NCI-H146 (cell line): ENCODE data around the gene GHRL.

ENCODE experiments used
- DNase-seq: peaks from one replicate; lab custom pipeline; 2025; lab: John Stamatoyannopoulos, UW

The GHRL gene, protein sequence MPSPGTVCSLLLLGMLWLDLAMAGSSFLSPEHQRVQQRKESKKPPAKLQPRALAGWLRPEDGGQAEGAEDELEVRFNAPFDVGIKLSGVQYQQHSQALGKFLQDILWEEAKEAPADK

DNA sequence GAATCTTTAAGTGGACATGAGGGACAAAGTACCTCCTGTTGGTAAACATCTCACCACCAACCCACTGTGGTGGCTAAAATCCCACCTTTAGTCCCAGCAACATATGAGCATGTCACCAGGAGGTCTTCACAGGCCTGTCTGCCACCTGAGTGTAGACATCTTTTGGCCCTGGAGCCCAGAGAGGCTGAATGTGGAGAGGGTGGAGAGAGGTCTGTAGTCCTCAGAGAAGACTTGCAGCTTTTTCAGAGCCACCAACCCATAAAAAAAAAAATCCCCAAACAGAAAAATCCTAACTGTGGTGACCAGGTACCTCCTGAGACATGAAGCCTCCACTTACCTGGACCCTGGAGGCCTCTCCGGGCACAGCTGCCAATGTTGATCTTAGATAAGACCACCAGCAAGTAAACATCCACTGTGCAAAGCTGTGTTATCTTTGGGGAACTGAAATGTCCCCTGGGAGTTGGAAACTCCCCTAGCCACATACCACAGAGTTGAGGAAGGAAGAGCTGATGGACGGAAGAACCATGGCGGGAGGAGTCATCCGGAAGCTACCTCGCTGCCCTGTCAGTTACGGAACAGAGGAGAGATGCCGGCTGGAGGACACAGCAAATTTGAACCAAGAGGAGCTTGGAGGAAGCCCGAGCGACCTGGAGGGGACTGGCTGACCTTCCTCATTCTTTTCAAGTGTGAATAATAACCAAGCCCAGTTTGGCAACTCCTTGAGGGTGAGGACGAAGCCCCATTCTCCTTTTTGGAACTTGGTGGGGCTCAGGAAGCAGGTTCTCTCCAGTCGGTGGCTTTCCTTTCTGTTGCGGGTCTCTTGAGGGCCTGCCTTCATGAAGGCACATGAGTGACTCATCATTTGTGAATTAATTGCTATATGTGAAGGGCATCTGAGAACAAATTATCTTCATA is at the start of gene GHRL:
GHRL (minus strand) TSS at position 443 of the 915 bp plus-strand sequence. CDS start 2,767 bp downstream, outside the sequence.
- DNase-seq: no peak

DNA sequence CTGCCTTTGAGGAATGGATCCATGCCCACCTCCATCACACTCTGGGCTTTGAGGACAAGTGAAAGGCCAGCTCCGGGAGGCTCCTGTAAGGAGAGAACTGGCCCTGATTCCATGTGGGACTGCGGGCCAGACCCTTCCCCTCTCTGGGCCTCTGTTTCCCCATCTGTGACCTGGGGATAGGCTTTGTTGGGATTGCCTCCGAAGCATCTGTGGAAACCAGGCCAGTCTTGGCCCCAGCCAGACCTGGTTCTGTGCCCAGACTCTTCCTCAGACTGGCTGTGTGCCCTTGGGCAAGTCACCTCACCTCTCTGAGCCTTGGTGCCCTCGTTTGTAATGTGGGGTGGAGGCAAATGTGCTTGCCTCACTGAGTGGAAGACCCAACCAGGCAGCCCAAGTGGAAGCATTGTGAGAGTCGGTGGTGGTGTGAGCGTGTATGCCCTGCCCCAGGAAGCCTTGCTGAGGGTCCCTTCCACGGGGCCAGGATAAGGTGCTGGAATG is 49.2 kb upstream of the GHRL start:
- no peak for DNase-seq

DNA sequence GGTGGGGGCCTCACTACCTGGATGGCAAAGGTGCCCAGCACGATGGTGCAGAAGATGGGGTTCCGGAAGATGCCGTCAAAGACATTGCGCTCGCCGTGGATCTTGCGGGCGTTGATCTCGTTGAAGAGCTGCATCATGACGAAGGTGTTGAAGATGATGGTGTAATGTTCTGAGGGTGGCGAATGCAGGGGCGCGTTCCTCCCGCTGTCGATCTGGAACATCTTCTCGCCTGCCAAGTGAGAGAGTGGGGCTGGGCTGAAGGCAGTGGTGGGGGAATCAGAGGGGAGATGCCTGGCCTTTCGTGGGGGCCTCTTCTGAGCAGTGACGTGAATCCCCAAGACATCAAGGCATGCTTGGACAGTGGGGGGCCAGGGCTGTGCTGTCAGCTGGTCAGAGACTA is 47.7 kb upstream of the GHRL start:
- DNase-seq: no peak

DNA sequence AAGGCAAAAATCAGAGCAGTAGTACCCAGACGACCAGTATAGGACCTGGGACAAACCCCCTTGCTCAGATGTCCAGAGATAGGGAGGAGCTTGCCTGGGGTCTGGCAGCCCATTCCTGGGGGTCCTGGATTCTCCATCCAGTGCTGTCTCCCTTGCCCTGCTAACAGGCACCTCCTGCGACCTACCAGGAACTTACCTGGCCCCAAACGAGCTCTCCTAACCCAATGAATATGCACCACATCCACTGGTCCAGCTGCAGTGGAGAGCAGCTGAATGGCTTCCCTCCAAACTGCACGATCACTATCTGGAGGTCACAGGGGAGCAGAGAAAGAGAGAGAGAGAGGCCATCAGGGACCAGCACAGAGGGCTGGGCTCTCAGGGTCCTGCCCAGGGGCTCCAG is 47.3 kb upstream of the GHRL start:
- DNase-seq: no peak

DNA sequence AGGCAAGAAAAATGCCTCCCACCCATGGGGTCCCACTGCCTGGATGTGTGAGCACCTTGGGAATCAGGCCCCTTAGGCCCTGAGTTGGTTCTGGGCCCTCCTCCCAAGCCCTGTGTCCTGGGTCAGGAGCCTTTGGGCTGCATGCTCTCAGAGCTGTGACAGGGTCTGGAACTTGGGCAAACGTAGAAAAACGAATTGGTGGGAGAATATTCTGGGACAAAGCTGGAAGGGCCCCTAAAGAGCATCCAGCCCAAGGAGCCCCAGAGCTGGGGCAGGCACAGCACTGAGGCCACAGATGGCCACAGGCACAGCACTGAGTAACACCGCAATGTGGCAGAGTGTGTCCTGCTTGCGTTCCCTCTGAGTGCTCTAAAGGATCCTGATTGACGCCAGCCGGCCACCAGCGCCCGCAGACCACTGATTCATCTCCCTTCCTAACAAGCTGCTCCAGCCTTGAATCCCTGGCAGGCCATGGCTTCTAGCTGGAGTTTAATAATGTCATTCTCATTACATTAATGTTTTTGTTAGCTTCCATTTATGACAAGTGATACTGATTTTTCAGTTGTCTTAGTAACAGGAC is 46.7 kb upstream of the GHRL start:
- no peak for DNase-seq

DNA sequence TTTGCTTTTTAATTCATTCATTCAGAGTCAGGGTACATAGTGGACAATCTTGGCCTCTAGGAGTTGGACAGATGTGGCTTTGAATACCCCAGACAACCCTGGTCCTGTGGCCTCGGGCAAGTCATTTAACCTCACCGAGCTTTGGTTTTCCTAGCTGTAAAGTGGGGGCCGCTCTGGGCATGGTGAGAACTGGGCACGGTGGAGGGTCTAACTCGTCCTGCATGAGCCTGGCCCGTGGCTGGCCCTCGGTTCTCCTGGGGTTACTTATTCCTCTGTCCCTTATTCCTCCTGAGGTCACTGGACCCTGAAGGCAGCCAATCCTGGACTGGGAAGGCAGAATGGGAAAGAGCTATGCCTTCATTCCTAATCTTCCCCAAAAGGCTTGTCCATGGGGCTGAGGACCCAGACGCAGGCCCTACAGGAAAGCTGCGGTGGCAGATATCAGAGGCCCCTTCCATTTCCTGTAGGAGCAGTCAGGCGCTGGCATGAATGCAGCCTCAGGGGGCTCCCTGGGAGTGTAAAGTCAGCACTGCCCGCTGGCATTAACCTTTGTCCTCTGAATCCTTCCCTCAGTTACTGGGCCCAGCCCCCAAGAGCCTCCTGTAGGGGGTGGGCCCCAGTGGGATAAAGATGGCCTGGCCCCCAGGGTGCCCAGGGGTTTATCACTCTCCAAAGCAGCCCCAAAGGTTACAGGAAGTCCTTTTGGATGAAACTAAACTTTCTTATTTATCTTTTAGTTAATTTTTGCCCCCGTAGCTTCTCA is 46.0 kb upstream of the GHRL start:
- no peak for DNase-seq

DNA sequence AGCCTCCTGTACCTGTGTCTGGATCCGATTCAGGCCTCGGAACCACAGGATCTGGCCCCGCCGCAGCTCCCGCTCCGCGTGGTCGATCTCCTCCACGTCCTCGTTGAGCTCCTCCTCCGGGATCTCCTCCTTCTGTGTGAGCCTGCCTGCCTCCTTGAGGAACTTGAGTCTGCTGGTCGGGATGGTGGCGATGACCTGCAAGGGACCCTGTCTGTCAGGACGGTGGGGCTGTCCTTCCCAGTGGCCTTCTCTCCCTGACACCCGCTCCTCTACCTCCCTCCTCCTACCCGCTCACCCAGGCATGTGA is 45.4 kb upstream of the GHRL start:
- DNase-seq: no peak

DNA sequence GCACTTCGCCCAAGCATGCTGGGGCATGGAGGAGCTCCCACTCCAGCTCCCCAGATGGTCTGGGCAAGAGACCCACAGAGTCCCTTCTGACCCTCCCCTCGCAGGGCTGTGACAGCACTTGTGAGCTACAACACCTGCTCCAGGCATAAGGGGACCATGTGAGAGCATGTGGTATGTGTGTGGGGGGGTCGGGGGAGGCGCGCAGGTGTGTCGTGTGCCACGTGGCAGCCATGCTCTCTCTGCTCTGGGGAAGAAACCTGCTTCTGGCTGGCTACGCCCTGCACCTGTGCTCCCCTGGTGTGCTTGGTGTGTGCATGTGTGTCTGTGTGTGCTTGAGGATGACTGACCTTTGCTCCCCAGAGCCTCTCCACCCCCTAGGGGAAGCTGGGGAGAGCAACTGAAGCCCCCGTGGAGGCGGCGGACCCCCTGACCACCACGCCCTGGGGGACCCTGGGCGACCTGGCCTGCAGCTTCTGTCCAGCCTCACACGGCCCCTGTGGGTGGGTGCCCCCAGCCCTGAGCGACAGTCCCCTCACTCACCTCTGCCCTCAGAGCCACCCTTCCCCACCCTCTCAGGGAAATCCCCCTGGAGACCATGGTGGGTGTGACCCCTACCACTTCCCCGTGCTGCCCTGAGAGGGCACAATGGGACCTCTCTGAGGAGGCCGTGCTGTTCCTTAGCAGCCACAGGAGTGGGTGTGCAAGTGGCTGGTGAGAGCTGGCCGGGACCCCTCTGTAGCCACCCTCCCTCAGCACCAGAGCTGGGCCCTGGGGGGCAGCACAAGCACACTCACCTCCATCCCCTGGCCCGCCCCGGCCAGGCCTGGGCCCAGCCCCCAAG is 44.8 kb upstream of the GHRL start:
- peak; percentile 39 for DNase-seq

DNA sequence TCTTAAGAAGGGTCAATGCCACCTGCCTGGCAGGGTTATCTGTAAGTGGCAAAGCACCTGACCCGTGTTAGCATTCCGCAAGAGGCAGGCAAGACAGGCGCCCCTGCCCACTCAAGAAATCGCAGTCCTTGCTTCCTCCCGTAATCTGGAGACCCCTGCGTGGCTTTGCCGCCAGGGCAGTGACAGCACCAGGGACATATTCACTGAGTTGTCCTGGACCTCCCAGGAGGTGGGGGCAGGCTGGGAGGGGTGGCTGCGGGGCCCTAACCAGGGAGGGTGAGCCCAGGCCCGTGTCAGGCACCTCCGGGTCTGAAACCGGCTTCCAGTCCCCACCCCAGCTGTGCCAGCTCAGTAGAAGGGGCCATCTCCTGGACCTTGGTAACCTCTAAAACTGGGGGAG is 44.0 kb upstream of the GHRL start:
- DNase-seq: no peak

DNA sequence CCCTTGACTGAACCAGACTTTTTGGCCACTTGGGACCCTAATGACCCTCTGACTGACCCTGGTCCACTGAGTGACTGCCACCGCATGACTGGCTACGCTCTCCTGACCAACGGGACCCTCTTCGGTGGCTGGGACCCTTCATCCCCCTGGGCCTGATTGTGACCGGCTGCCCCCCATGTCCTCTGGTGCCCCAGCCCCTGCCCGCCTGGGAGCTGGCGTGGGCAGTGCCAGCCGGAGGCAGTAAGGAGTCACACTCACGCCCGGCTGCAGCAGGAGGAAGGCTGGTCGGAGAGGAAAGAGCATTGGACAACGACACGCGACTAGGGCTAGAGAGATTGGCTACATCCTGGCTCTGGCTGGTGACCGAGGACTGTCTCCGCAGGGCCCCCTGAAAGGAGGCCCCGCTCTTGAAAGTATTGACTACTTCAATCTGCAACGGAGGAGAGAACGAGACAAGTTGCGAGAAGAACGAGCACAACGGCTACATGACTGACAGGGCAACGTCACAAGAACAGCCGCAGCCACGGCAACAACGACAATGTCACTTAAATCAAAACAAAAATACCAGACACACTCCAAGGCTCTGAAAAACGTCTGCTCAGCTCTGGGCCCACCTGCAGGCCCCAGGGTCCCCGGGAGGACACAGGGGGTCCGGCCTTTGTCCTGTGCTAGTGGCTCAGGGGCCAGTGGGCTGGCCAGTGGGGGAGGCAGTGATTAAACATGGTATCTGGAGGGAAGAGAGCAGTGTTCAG is 43.3 kb upstream of the GHRL start:
- DNase-seq: no peak

DNA sequence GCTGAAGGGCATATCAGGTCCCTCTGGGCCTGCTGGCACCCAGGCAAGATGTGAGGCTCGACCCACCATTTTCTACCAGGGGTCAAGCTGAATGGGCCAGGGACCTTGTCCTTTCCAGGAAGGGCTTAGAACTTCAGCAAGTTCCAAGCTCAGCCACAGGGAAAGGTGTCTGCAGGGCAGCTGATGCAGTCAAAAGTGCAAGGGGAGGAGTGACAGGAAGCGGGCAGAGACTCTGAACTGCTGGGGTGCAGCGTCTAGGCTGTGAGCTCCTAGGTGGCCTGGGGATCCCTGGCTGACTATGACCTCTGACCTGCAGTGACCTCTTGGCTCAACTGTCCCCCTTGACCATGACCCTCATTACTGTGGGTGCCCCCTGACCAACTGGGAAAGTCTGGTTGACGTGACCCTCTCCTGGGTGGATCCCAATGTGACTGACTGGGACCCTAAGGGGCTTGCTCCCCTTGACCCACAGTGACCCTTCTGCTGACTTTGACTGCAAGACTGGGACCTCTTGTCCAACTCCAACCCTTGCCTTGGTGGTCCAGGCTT is 42.5 kb upstream of the GHRL start:
- DNase-seq: no peak

DNA sequence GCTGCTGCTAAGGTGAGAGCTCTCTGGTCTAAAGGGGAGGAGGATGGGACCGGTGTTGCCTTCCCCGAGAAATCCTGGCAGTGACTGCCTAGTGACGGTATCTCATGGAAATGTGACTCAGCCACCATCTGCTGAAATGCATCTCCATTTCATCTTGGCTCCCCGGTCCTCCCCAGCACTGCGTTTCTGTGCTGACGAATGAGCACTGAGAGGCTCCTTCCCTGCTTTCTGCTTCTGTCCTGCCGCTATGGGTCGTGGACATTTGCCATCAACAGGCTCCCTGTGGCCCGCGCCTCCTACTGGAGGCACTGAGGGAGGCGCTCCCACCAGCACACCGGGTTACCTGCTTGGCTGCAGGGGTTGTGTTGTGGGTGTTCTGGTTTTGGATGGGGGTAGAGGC is 41.7 kb upstream of the GHRL start:
- DNase-seq: no peak

DNA sequence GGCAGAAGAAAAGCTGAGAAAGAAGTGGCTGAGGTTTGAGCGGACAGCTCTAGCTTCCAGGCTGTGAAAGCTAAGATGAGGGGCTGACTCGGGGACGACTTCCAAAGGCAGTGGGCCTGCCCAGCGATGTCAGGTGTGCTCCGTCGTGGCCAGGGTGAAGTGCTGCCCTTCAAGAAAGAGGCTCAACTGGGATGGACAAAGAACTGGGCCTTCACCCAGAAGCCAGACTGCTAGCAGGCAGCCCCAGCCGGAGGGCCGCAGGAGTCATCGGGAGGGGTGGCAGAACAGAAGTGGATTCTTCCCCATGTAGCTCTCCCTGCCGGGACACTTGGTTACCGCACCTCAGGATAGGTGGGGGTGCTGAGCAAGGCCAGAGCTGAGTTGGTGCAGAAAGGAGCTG is 41.3 kb upstream of the GHRL start:
- DNase-seq: no peak

DNA sequence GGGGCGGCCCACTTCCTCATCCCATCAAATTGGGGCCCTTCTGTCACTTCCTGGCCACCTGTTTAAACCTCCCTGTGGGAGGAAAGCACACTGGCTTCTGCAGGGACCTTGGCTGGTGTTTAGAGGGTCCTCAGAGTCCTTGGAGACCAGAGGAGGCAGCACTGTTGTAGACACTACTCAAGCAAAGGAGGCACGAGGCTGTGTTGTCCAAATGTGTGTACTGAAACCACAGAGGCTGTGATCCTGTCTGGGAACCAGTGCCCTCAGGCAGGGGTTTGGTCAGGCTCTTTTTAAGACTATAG is 40.6 kb upstream of the GHRL start:
- no peak for DNase-seq

DNA sequence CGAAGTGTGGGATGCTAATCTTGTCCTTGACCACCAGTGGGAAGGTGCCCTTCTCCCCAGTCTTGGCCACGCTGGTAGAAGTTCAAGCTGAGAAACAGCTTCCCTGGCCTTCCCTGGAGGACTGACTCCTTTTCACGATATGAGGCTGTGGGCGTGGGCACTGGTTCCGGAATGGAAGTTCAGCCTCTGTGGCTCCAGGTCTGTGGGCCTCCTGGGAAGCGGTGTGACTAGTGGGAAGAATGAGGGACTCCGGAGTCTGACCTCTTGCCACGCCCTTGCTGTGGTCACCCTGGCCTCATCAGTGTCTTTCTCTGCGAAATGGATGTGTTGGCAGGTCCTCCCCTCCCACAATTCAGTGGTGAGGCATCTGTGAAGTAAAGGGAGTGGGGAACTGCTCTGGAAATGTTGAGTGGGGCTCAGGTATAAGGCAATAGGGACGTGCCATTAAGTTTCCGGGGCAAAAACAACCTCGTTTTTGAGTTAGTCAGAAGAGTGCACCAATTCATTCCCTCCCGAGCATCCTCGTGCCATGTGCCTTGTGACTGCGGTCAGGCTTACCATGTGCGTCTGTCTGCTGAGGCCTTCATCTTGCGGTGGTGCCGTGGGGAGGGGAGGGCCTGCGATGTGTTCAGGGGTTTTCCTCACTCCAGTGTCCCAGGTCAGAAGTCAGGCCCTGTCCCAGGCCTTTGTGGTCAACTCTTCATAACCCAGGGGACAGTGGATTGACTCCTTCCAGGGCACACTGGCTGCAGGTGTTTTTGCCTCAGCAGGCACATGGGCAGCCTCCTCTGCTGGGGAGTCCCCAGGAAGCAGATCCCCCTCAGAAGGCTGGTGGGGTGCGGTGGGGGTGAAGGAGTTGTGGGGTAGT is 40.0 kb upstream of the GHRL start:
- no peak for DNase-seq

DNA sequence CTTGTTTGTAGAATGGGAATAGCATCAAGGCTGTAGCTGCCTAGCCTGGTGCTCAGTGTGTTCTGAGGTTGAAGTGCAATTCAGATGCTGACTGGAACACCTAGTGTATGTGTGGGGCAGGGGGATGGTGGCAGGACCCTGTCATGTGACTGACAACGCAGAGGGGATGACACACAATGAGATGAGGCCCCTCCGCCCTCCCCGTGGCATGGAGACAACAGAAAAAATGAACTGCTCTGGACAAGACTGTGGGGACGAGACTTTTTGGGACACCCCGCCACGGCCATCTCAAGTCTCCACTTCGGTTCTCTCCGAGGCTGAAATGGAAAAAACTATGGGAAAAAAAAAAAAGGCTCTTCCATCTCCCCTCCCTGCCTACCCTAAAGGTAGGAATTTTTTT is 38.6 kb upstream of the GHRL start:
- no peak for DNase-seq

DNA sequence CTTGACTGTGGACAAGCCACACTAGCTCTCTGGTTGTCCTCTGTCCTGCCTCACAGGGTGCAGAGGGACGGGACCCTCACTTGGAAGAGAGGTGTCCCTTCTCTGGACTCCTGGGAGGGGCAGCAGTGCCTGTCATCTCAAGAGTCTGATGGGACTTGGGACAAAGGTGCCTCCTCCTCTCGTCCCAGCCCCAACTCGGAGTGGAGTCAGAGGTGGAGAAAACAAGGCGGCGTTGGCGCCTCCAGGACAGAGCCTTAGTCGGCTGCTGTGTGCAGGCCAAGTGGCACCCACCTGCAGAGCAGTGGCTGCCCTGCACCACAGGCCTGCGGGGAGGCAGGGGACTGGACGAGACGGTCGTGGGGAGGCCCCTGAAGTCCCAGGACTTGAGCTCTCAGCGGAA is 37.6 kb upstream of the GHRL start:
- DNase-seq: no peak

DNA sequence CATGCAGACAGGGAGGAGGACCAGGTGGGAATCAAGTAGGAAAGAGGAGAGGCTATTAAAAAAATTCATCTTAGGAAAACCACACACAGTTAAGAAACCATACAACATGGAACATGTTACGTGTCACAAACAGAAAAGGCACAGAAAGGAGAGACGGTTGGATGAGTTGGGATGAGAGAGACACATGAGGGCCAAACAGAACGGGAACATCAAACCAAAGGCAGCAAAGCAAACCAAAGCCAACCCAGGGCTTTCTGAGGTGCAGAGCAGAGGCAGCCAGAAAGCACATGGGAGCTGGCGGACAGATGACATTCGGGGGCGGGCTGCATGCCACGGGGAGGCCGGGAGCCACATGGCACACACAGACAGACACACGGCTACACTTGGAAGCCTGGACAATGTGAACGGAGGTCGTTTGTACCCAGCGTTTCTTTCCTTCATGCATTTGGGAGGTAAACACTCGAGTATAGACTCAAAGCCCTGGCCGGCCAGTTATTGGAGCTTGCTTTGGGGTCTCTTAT is 36.8 kb upstream of the GHRL start:
- DNase-seq: no peak

DNA sequence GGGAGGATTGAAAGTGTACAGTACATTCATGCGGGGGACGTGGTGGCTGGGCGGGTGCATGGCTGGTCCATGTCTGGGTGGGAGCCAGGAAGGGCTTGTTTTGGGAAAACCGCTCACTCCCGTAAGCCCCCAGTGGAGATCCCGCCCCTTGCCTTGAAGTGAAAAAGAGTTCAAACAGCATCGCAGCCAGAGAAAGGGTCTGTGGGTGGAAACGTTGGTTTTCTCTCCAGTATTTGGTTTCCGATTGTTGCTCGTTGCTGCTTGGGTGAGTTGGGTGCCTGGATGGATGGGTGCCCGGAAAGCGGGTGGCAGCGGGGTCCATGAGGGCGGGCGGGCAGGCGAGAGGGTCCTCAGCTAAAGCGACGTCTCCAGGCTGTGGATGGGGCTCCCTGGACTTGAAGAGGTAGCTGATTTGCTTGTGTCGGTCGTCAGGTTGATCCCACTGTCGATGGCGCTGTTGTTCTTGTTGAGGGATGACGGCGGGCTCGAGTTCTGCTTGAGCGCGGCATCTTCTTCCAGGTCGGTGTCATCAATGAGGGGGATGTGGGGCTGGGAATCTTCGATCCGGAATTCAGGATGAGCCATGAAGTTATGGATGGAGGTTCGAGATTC is 35.8 kb upstream of the GHRL start:
- DNase-seq: no peak
